K562 (cell line): ENCODE data around the gene DPAGT1. TPM values are rescaled to one million over a fixed set of nuclear protein-coding genes. Genes with fewer than 3 reads are reported as not detected.

ENCODE experiments used
- ATF4 ChIP-seq: fragments of 450-650 bp; formaldehyde crosslinking; IDR thresholded peaks from 2 replicates; pipeline ENCODE4 v1.4.0; 2022; ENCODE audit warnings: mild to moderate bottlenecking, moderate library complexity
- CHD4 ChIP-seq: fragments of 200-600 bp; sonication (generic); IDR thresholded peaks from 3 replicates; pipeline ENCODE4 v1.6.1; 2012; ENCODE audit warnings: low read depth, mild to moderate bottlenecking, mixed read lengths, low read length, inconsistent platforms; ENCODE audit not compliant: insufficient read depth, insufficient replicate concordance, poor library complexity, severe bottlenecking
- E2F6 ChIP-seq, 2 experiments: IDR thresholded peaks; 2 replicates each; pipeline ENCODE4 v1.6.1; 2011; ENCODE audit warnings: borderline replicate concordance in 1 of 2, control low read depth in 1 of 2, low read depth in 1 of 2, low read length in 1 of 2, mild to moderate bottlenecking in 1 of 2, mixed read lengths in 1 of 2, moderate library complexity in 1 of 2; ENCODE audit not compliant: insufficient read depth in 1 of 2, insufficient read length in 1 of 2, poor library complexity in 1 of 2, severe bottlenecking in 1 of 2; ENCODE audit errors: extremely low read depth in 1 of 2
- E2F8 ChIP-seq: fragments of 450-650 bp; IDR thresholded peaks from 2 replicates; pipeline ENCODE4 v1.7.1; 2018; ENCODE audit warnings: mild to moderate bottlenecking, low read depth; ENCODE audit not compliant: partially characterized antibody
- HDAC3 ChIP-seq: fragments of 450-650 bp; IDR thresholded peaks from 2 replicates; pipeline ENCODE4 v1.6.1; 2018; ENCODE audit warnings: borderline replicate concordance, mild to moderate bottlenecking, moderate library complexity; ENCODE audit not compliant: partially characterized antibody
- JUNB ChIP-seq: fragments of 450-650 bp; formaldehyde crosslinking; conservative IDR thresholded peaks from 2 replicates; pipeline ENCODE4 v1.4.0; 2020; ENCODE audit warnings: mild to moderate bottlenecking
- LCOR ChIP-seq: sonication (generic); formaldehyde crosslinking; IDR thresholded peaks from 2 replicates; pipeline ENCODE4 v1.8.0; 2022; ENCODE audit warnings: mild to moderate bottlenecking, missing genetic modification reagents
- MNT ChIP-seq, 2 experiments: fragments of 450-650 bp; conservative IDR thresholded peaks; 2 replicates each; pipeline ENCODE4 v1.6.1; 2017; ENCODE audit warnings: mild to moderate bottlenecking in 2 of 2, moderate library complexity in 2 of 2
- POLR2G ChIP-seq: fragments of 200-400 bp; formaldehyde crosslinking; IDR thresholded peaks from 2 replicates; pipeline ENCODE4 v1.6.1; 2017; ENCODE audit warnings: low read depth, mild to moderate bottlenecking, antibody characterized with exemption, low read length, moderate library complexity
- SMAD3 ChIP-seq: fragments of 450-650 bp; formaldehyde crosslinking; conservative IDR thresholded peaks from 2 replicates; pipeline ENCODE4 v1.4.0; 2020; ENCODE audit warnings: mild to moderate bottlenecking
- SP1 ChIP-seq: sonication (generic); formaldehyde crosslinking; IDR thresholded peaks from 2 replicates; pipeline ENCODE4 v1.8.1; 2022; ENCODE audit warnings: mild to moderate bottlenecking, missing genetic modification reagents
- TAF15 ChIP-seq: fragments of 200-400 bp; formaldehyde crosslinking; IDR thresholded peaks from 2 replicates; pipeline ENCODE4 v1.6.1; 2017; ENCODE audit warnings: mild to moderate bottlenecking, low read depth, low read length, moderate library complexity
- TBL1XR1 ChIP-seq, 2 experiments: IDR thresholded peaks; 2 replicates each; pipeline ENCODE4 v1.6.1; 2012; ENCODE audit warnings: improper control_type of control experiment in 2 of 2, low read length in 2 of 2, mild to moderate bottlenecking in 1 of 2
- TEAD4 ChIP-seq, 2 experiments: sonication (generic) in 1 of 2; formaldehyde crosslinking in 1 of 2; IDR thresholded peaks; 2 replicates each; pipeline versions ENCODE4 v1.6.1 to v1.8.0; 2012 to 2022; ENCODE audit warnings: borderline replicate concordance in 1 of 2, inconsistent platforms in 1 of 2, low read length in 1 of 2, mild to moderate bottlenecking in 1 of 2, missing genetic modification reagents in 1 of 2
- polyA plus RNA-seq, 8 experiments: library from polyadenylated mRNA; depleted of rRNA in 4 of 8; stranded (reverse) in 5 of 8; unstranded in 3 of 8; fragments of >200 nt; fragmentation: Nextera tagmentation in 2 of 8; fragmentation: Illumina TruSeq in 1 of 8; extraction: Ambion mirVana in 2 of 8; extraction: Trizol in 1 of 8; gene quantifications; 2 replicates each; pipeline versions ENCODE4 v1.2.1 to v1.2.3, GENCODE V29; 2011 to 2014; ENCODE audit warnings: inconsistent platforms in 1 of 8, missing spikeins in 1 of 8
- total RNA-seq, 7 experiments: library from RNA; depleted of rRNA in 6 of 7; stranded (reverse); fragments of >200 nt in 6 of 7; fragmentation: Illumina TruSeq in 2 of 7; extraction: Trizol in 2 of 7; gene quantifications; 2 replicates each; pipeline versions ENCODE4 v1.2.1 to v1.2.3, GENCODE V29; 2011 to 2021; ENCODE audit warnings: low replicate concordance in 1 of 7

DPAGT1 gene
- total and polyA plus RNA-seq, 9 of the 15 experiments (the other 6 are each of a cell fraction or from before 2014, with no cell fraction given): 29.9 to 135 (median 85.0) TPM

GRCh38 chr11:119092880-119093842 is 8.5 kb downstream of the DPAGT1 start (continued):
- TF ChIP-seq LCOR (CRISPR knock-in tag) (peak; percentile 26; the same call in 1 of the 2 replicates), MNT (conservative IDR thresholded peaks at IDR 0.05) (peak in 1 of 2 experiments; percentile 15; a peak in 1 of 4 replicates), TBL1XR1 (IDR thresholded peaks at IDR 0.05; ENCODE audit: low read length in 2 of 2) (peak in 1 of 2 experiments; percentile 23; a peak in 1 of 4 replicates), HDAC3 (peak; percentile 40), CHD4 (no peak), E2F8 (peak; percentile 65), SMAD3 (0 out of 2 replicates have a peak, but pooled peaks have one; percentile 23), ATF4 (CRISPR knock-in tag) (peak; percentile 38; the same call in 1 of the 2 replicates), POLR2G (peak; percentile 79), JUNB (CRISPR knock-in tag) (0 out of 2 replicates have a peak, but pooled peaks have one; percentile 4), SP1 (0 out of 2 replicates have a peak, but pooled peaks have one; percentile 39), E2F6 (IDR thresholded peaks at IDR 0.05; ENCODE audit: borderline replicate concordance in 1 of 2, extremely low read depth in 1 of 2, insufficient read depth in 1 of 2, insufficient read length in 1 of 2, low read depth in 1 of 2, low read length in 1 of 2, poor library complexity in 1 of 2, severe bottlenecking in 1 of 2) (peak; percentile 48 to 59), TEAD4 (IDR thresholded peaks at IDR 0.05; ENCODE audit: low read length) (0 out of 2 replicates have a peak, but pooled peaks have one; percentile 3), TEAD4 (CRISPR knock-in tag; IDR thresholded peaks at IDR 0.05; ENCODE audit: borderline replicate concordance) (no peak), TAF15 (peak; percentile 83)
